GM13976 (cell line): ENCODE measurements around the gene MYO7B.

ENCODE experiments used
- DNase-seq: peaks from one replicate; pipeline ENCODE4 v3.0.0; 2012; ENCODE audit warnings: low spot score
- in situ Hi-C: fragments of 300-500 bp; cut with MboI; formaldehyde crosslinking; loops from one replicate; pipeline ENCODE4 v1.12.0; 2022; ENCODE audit warnings: low sequenced_read_pairs, mixed read lengths, inconsistent platforms; ENCODE audit not compliant: unreplicated experiment
- TF ChIP-seq, protein P1 (sequence below): IDR thresholded peaks from 2 replicates; pipeline ENCODE4 v1.5.1; 2012; ENCODE audit warnings: borderline replicate concordance, mild to moderate bottlenecking; ENCODE audit not compliant: insufficient read depth; ENCODE audit errors: extremely low read depth, missing control alignments, control extremely low read depth

MYO7B gene

DNA sequence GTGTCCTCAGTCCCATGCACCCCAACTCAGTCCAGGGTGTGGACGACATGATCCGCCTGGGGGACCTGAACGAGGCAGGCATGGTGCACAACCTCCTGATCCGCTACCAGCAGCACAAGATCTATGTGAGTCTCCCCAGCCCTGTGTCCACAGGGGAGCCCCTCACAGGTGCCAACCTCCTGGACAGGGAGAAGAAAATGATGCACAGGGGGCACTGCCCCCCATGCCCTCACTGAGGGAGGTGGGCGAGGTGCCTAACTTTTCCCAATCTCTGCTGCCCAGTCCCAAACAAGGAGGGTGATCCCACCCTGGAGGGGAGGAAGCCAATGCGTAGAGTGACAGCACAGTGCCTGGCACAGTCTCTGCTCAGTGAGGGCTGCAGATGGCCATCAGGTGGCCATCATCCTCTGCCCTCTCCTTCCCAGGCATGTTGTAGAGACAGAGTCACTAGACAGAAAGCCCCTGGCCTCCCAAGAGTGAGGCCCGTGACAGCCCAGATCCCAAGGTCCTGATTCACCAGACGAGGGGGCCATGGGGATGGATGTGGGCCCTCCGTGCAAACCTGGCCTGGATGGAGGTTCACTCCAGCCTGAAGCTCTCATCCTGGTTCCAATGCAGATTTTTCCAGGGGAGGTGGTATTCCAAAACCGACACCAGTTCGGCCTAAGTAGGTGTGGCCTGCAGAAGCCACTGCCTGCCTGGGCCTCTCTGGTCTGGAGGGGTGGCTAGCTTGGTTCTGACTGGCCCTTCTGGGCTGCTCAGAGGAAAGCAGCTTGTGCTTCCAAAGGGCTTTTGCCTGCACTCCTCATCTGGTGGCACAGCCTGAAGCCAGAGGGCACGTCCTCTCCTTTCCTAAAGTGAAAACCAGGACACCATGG, 30.0 kb downstream of the MYO7B start:
- in situ Hi-C loops = no loop called here
- no peak for DNase-seq
- TF ChIP-seq, protein P1, sequence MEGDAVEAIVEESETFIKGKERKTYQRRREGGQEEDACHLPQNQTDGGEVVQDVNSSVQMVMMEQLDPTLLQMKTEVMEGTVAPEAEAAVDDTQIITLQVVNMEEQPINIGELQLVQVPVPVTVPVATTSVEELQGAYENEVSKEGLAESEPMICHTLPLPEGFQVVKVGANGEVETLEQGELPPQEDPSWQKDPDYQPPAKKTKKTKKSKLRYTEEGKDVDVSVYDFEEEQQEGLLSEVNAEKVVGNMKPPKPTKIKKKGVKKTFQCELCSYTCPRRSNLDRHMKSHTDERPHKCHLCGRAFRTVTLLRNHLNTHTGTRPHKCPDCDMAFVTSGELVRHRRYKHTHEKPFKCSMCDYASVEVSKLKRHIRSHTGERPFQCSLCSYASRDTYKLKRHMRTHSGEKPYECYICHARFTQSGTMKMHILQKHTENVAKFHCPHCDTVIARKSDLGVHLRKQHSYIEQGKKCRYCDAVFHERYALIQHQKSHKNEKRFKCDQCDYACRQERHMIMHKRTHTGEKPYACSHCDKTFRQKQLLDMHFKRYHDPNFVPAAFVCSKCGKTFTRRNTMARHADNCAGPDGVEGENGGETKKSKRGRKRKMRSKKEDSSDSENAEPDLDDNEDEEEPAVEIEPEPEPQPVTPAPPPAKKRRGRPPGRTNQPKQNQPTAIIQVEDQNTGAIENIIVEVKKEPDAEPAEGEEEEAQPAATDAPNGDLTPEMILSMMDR = no peak

DNA sequence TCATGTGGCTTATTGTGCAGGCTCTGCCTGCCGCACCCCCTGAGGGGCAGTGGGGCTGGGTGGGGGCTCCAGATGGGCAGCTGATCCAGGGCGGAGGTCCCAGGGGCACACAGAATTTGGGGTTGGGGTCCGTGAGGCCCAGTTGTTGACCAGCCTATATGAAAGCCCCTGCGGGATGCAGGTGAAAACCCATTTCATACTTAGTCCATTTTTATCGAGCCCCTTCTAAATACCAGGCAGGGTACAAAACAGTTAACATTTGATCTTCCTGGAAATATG, 30.6 kb downstream of the MYO7B start:
- DNase-seq = no peak
- TF ChIP-seq, protein P1 = no peak
- in situ Hi-C loops = no loop called here

DNA sequence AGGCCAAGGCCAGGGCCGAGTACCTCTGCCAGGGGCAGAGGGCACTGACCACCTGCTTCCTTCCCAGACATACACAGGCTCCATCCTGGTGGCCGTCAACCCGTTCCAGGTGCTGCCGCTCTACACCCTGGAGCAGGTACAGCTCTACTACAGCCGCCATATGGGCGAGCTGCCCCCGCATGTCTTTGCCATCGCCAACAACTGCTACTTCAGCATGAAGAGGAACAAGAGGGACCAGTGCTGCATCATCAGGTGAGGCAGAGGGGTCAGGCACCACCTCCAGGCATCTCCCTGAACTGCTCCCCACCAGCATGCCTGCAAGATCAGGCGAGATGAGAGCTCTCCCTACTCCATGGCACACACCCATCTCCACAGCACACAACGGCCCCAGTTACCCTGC, 31.1 kb downstream of the MYO7B start:
- TF ChIP-seq, protein P1 = no peak
- in situ Hi-C loops = no loop called here

DNA sequence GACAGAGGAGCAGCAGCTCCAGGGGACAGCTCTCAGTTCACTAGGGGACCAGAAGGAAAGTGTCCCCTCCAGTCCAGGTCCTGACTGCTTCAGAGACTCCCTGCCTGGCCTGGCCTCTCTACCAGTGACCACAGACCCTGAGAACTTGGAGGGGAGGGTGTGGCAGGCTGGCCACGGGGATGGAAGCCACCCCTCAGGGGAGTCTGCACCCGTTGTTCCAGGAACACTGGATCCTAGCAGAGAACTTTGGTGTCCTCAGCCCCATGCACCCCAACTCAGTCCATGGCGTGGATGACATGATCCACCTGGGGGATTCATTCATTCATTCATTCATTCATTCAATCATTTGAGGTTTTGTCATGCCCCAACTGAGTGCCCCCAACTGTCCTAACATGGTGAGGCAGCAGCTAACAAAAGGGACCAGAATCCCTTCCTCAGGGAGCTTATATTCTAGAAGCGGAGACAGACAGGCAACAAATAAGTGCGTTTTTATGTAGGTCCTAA, 31.9 kb downstream of the MYO7B start:
- DNase-seq = no peak
- TF ChIP-seq, protein P1 = no peak
- in situ Hi-C loops = no loop called here

More for the DNA sequence above, 31.1 kb downstream of the MYO7B start:
- DNase-seq = no peak

DNA sequence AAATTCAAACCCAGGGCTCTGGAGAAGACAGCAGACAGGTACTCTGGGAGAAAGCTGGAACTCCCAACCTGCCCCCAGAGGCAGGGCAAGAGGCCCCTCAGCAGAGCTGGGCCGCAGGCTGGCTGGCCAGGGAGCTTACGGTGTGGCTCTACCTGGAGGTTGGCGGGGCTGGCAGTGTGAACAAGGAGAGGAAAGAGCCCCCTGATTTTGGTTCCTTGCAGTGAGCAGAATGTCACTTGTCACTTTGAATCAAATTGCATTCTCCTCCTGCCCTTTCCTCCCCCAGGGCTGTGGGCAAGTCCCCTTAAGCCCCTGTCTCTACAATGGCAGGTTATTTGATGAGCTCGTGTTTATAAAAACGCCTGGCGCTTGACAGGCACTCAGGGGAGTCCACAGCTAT, 32.6 kb downstream of the MYO7B start:
- TF ChIP-seq, protein P1 = no peak

DNA sequence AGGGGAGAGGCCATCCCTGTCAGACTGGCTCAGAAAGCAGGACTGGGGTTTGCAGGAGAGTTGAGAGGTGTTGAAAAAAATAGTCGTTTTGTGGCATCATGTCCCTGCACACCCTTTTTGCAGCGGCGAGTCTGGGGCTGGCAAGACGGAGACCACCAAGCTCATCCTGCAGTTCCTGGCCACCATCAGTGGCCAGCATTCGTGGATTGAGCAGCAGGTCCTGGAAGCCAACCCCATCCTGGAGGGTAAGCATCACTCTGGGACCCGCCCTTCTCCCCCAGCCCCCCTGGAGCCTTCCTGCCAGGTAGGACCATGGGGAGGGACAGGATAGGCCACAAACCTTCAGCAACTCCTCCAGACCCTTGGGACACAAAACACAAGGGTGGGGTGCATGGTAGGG, 34.2 kb downstream of the MYO7B start:
- in situ Hi-C loops = no loop called here
- TF ChIP-seq, protein P1 = no peak
- no peak for DNase-seq

More for the DNA sequence above, 32.6 kb downstream of the MYO7B start:
- in situ Hi-C loops = no loop called here
- DNase-seq = no peak
